ENCODE measurements around the gene LDB3. TPM values are rescaled to one million over a fixed set of nuclear protein-coding genes. Genes with fewer than 3 reads are reported as not detected.

LDB3 gene
- total and polyA plus RNA-seq, 2 of the 8 experiments (the other 6 are each of a cell fraction or from before 2014, with no cell fraction given) = 0.20 to 0.43 TPM

GRCh38 chr10:86651021-86651471 lies 17.3 kb upstream of the LDB3 start (continued):
- TF ChIP-seq, protein P1, sequence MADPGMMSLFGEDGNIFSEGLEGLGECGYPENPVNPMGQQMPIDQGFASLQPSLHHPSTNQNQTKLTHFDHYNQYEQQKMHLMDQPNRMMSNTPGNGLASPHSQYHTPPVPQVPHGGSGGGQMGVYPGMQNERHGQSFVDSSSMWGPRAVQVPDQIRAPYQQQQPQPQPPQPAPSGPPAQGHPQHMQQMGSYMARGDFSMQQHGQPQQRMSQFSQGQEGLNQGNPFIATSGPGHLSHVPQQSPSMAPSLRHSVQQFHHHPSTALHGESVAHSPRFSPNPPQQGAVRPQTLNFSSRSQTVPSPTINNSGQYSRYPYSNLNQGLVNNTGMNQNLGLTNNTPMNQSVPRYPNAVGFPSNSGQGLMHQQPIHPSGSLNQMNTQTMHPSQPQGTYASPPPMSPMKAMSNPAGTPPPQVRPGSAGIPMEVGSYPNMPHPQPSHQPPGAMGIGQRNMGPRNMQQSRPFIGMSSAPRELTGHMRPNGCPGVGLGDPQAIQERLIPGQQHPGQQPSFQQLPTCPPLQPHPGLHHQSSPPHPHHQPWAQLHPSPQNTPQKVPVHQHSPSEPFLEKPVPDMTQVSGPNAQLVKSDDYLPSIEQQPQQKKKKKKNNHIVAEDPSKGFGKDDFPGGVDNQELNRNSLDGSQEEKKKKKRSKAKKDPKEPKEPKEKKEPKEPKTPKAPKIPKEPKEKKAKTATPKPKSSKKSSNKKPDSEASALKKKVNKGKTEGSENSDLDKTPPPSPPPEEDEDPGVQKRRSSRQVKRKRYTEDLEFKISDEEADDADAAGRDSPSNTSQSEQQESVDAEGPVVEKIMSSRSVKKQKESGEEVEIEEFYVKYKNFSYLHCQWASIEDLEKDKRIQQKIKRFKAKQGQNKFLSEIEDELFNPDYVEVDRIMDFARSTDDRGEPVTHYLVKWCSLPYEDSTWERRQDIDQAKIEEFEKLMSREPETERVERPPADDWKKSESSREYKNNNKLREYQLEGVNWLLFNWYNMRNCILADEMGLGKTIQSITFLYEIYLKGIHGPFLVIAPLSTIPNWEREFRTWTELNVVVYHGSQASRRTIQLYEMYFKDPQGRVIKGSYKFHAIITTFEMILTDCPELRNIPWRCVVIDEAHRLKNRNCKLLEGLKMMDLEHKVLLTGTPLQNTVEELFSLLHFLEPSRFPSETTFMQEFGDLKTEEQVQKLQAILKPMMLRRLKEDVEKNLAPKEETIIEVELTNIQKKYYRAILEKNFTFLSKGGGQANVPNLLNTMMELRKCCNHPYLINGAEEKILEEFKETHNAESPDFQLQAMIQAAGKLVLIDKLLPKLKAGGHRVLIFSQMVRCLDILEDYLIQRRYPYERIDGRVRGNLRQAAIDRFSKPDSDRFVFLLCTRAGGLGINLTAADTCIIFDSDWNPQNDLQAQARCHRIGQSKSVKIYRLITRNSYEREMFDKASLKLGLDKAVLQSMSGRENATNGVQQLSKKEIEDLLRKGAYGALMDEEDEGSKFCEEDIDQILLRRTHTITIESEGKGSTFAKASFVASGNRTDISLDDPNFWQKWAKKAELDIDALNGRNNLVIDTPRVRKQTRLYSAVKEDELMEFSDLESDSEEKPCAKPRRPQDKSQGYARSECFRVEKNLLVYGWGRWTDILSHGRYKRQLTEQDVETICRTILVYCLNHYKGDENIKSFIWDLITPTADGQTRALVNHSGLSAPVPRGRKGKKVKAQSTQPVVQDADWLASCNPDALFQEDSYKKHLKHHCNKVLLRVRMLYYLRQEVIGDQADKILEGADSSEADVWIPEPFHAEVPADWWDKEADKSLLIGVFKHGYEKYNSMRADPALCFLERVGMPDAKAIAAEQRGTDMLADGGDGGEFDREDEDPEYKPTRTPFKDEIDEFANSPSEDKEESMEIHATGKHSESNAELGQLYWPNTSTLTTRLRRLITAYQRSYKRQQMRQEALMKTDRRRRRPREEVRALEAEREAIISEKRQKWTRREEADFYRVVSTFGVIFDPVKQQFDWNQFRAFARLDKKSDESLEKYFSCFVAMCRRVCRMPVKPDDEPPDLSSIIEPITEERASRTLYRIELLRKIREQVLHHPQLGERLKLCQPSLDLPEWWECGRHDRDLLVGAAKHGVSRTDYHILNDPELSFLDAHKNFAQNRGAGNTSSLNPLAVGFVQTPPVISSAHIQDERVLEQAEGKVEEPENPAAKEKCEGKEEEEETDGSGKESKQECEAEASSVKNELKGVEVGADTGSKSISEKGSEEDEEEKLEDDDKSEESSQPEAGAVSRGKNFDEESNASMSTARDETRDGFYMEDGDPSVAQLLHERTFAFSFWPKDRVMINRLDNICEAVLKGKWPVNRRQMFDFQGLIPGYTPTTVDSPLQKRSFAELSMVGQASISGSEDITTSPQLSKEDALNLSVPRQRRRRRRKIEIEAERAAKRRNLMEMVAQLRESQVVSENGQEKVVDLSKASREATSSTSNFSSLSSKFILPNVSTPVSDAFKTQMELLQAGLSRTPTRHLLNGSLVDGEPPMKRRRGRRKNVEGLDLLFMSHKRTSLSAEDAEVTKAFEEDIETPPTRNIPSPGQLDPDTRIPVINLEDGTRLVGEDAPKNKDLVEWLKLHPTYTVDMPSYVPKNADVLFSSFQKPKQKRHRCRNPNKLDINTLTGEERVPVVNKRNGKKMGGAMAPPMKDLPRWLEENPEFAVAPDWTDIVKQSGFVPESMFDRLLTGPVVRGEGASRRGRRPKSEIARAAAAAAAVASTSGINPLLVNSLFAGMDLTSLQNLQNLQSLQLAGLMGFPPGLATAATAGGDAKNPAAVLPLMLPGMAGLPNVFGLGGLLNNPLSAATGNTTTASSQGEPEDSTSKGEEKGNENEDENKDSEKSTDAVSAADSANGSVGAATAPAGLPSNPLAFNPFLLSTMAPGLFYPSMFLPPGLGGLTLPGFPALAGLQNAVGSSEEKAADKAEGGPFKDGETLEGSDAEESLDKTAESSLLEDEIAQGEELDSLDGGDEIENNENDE (IDR thresholded peaks at IDR 0.05; ENCODE audit: insufficient replicate concordance, low read length) = no peak
- no peak for TF ChIP-seq JUND (IDR thresholded peaks at IDR 0.05; ENCODE audit: low read length)
- no peak for TF ChIP-seq NRF1 (IDR thresholded peaks at IDR 0.05; ENCODE audit: low read depth, low read length)
- no peak for TF ChIP-seq SP2 (IDR thresholded peaks at IDR 0.05; ENCODE audit: low read length)
- no peak for TF ChIP-seq HDAC6 (IDR thresholded peaks at IDR 0.05; ENCODE audit: low read depth, low read length)

All from H1 (cell line).